GM12891 (cell line): Measurements from ENCODE around the gene PGD.

Experiments
- POLR2AphosphoS5 ChIP-seq: IDR thresholded peaks from 2 replicates; pipeline ENCODE4 v1.6.1; 2011; ENCODE audit warnings: low read depth, low read length, control low read depth
- POU2F2 ChIP-seq: IDR thresholded peaks from 2 replicates; pipeline ENCODE4 v1.6.1; 2011; ENCODE audit warnings: low read depth, mild to moderate bottlenecking, control low read depth, low read length, moderate library complexity

DNA sequence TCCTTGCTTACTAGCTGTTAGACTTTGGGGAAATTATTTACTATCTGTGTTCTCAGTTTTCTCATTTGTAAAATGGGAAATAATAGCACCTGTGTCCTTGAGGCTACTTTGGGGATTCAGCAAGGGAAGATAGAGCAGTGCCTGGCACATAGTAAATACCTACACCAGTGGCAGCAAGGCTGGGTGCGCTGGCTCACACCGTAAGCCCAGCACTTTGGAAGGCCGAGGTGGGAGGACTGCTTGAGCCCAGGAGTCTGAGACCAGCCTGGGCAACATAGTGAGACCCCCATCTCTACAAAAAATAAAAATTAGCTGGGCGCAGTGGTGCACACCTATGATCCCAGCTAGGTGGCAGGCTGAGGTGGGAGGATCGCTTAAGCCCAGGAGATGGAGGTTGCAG lies 22.8 kb downstream of the PGD start:
- TF ChIP-seq POLR2AphosphoS5, result no peak
- TF ChIP-seq POU2F2, result no peak
